ENCODE results near the gene NPAS2. TPM values are rescaled to one million over a fixed set of nuclear protein-coding genes. Genes with fewer than 3 reads are reported as not detected.

NPAS2 gene
- total RNA-seq, 2 donors from 2014 or later: 1.1 to 1.6 TPM

GRCh38 chr2:100980046-100980445 is 160.1 kb downstream of the NPAS2 start:
- no peak overlapping the region for H3K27ac Mint-ChIP-seq
- no peak overlapping the region for H3K4me3 Mint-ChIP-seq
- H3K9ac ChIP-seq (ENCODE audit: extremely low read depth, low read length, poor library complexity, severe bottlenecking): no peak overlapping the region
- H3K9me3 ChIP-seq (ENCODE audit: control insufficient read depth, low read length): no peaks in the 10 kb centered on the region
- 86 to 92% methylated on average over 11 of the region's 12 CpGs for WGBS, 2 experiments (ENCODE audit: insufficient coverage in 1 of 2, insufficient read length in 1 of 2)
- H3K27me3 ChIP-seq (ENCODE audit: control insufficient read depth, insufficient read depth, low read length, poor library complexity, severe bottlenecking): no peaks in the 10 kb centered on the region
- no peaks in the 10 kb centered on the region for H3K9me3 Mint-ChIP-seq
- no peaks in the 10 kb centered on the region for H3K4me1 ChIP-seq (ENCODE audit: control insufficient read depth, insufficient read depth, low read length)
- H3K4me3 ChIP-seq (ENCODE audit: low read length): no peak overlapping the region
- no peak for TF ChIP-seq CTCF (conservative IDR thresholded peaks at IDR 0.05)
- H3K36me3 Mint-ChIP-seq (ENCODE audit: low read depth): no peaks in the 10 kb centered on the region
- DNase-seq: no peak
- peaks cover 1% of the 10 kb centered on the region for H3K4me1 Mint-ChIP-seq
- H3K36me3 ChIP-seq (ENCODE audit: control insufficient read depth, insufficient read depth, low read length): no peaks in the 10 kb centered on the region
- H3K27me3 Mint-ChIP-seq (ENCODE audit: insufficient read depth): peaks cover 1% of the 10 kb centered on the region
- H3K27ac ChIP-seq (ENCODE audit: low read depth, low read length): no peak overlapping the region

- Mint-ChIP-seq H3K4me3 (no peak overlapping the region), H3K9me3 (no peaks in the 10 kb centered on the region), H3K36me3 (ENCODE audit: low read depth) (no peaks in the 10 kb centered on the region), H3K27ac (no peak overlapping the region), H3K27me3 (ENCODE audit: insufficient read depth) (peaks cover 1% of the 10 kb centered on the region), H3K4me1 (peaks cover 1% of the 10 kb centered on the region)
- H3K27me3 ChIP-seq (ENCODE audit: control insufficient read depth, insufficient read depth, low read length, poor library complexity, severe bottlenecking): no peaks in the 10 kb centered on the region
- no peak for TF ChIP-seq CTCF (conservative IDR thresholded peaks at IDR 0.05)
- H3K9me3 ChIP-seq (ENCODE audit: control insufficient read depth, low read length): no peaks in the 10 kb centered on the region
- H3K36me3 ChIP-seq (ENCODE audit: control insufficient read depth, insufficient read depth, low read length): no peaks in the 10 kb centered on the region
- no peak overlapping the region for H3K9ac ChIP-seq (ENCODE audit: extremely low read depth, low read length, poor library complexity, severe bottlenecking)
- no peak overlapping the region for H3K4me3 ChIP-seq (ENCODE audit: low read length)
- no peaks in the 10 kb centered on the region for H3K4me1 ChIP-seq (ENCODE audit: control insufficient read depth, insufficient read depth, low read length)
- peak overlapping the region; percentile 49 for H3K27ac ChIP-seq (ENCODE audit: low read depth, low read length)
- DNase-seq: no peak
- WGBS, 2 experiments (ENCODE audit: insufficient coverage in 1 of 2, insufficient read length in 1 of 2): 63 to 80% methylated on average over 1 to 2 of the region's 2 CpGs
Observed at GRCh38 chr2:100981011-100981410, 161.1 kb downstream of the NPAS2 start.

GRCh38 chr2:100982431-100982861 is 162.5 kb downstream of the NPAS2 start:
- peak; percentile 61 for DNase-seq
- H3K9ac ChIP-seq (ENCODE audit: extremely low read depth, low read length, poor library complexity, severe bottlenecking): no peak overlapping the region
- no peaks in the 10 kb centered on the region for H3K9me3 ChIP-seq (ENCODE audit: control insufficient read depth, low read length)
- Mint-ChIP-seq H3K4me1 (peaks cover 1% of the 10 kb centered on the region), H3K27ac (no peak overlapping the region), H3K27me3 (ENCODE audit: insufficient read depth) (peaks cover 1% of the 10 kb centered on the region), H3K9me3 (no peaks in the 10 kb centered on the region), H3K4me3 (no peak overlapping the region), H3K36me3 (ENCODE audit: low read depth) (no peaks in the 10 kb centered on the region)
- no peak overlapping the region for H3K27ac ChIP-seq (ENCODE audit: low read depth, low read length)
- TF ChIP-seq CTCF (conservative IDR thresholded peaks at IDR 0.05): no peak
- no peaks in the 10 kb centered on the region for H3K27me3 ChIP-seq (ENCODE audit: control insufficient read depth, insufficient read depth, low read length, poor library complexity, severe bottlenecking)
- no peaks in the 10 kb centered on the region for H3K4me1 ChIP-seq (ENCODE audit: control insufficient read depth, insufficient read depth, low read length)
- WGBS, 2 experiments (ENCODE audit: insufficient coverage in 1 of 2, insufficient read length in 1 of 2): 80 to 85% methylated on average over 4 to 8 of the region's 8 CpGs
- H3K4me3 ChIP-seq (ENCODE audit: low read length): no peak overlapping the region
- no peaks in the 10 kb centered on the region for H3K36me3 ChIP-seq (ENCODE audit: control insufficient read depth, insufficient read depth, low read length)
